GM19438 (cell line): ENCODE measurements around the gene DOP1A.

Source experiments
- ATAC-seq: cut with Tn5 transposase; IDR thresholded peaks from one replicate; pipeline ENCODE4 v1.9.1; 2021; ENCODE audit warnings: low read depth; ENCODE audit not compliant: unreplicated experiment

DOP1A gene

DNA sequence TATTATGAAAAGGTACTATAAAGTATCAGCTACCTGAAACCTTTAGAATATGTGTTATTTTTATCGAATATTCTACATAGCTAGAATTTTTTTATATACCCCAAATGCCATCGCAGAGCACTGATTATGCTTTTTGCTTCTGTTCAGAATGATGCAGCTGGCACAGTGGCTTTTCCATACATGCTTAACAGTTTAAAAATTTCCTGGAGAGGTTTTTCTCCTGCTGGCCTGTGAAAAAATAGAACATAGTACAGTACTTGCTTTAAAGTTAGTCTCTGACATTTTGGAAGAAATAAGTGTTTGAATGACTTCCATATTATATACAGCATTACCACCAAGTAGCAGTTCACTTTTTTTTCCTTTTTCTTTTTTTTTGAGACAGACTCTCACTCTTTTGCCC is 5.3 kb downstream of the DOP1A start:
- no peak for ATAC-seq

DNA sequence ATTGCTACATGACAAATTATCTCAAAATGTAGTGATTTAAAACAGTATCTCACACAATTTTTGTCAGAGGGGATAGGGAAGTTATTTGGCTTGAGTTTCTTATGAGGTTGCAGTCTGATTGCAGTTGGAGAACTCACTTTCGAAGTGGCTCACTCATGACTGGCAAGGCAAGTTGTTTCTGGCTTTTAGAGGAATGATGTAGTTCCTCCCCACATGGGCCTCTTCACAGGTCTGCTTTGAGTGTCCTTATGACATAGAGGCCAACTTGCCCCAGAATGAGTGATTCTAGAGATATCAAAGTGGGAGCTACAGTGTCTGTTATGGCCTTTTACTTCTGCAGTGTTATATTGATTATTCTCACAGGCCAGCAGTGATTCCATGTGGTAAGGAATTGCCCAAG is 6.1 kb downstream of the DOP1A start:
- no peak for ATAC-seq

DNA sequence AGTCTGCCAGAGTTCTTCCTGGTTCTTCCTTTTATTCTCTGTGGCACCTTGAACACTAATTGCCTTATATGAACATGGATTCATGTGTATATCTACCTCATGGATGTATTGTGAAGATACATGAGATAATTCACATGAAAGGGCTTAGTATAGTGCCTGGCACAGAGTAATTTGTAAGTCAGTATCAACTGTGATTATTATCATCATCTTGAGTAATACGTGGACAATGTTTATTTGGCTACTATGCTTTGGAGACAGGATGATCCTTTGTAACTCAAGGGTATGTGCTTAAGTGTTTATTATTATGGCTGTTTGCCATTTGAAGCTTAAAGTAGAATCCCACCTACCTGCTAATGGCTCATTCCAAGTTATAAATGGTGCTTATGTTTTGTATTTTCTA is 16.0 kb downstream of the DOP1A start:
- no peak for ATAC-seq

DNA sequence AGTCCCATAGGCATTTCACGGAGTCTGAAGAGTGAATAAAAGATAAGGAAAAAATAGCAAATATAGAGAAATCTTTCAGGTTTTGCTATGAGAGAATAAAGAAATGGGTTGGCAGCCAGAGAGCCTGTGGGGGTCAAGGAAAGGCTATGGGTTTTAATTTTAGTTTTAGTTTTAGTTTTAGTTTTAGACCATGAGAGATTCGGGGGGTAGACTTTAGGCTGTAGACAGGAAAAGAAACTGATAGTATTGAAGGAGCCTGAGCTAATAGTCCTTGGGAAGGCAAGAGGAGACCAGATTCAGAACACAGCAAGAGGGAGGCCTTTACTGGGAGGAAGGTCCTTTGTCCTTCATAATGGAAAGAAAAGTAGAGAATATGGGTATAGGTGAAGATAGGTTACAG is 19.3 kb downstream of the DOP1A start:
- peak; percentile 97 for ATAC-seq

DNA sequence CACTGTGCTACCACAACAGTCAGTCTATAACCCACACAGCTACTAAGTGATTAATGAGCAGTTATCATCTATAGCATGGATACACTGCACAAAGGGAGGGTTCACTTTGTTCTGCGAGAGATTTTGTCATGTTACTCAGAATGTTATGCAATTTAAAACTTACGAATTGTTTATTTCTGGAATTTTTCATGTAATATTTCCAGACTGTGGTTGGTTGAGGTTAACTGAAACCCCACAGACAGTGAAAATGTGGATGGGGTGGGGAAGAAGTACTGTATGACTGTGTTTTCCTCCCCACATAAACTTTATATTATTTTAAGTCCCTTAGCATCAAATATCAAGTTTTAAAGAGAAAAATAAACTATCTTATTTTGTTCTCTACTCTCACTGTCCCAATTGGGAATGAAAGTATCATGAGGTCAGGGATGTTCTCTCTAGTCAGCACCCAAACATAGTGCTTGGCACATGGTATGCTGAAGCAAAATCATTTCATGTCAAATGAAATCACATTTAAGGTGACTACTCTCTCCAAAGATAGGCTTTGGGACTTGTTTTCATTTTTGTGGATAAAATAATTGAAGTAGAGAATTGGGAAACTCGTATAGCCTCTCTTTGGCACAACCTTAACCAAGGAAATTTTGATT is 25.4 kb downstream of the DOP1A start:
- ATAC-seq, result no peak

DNA sequence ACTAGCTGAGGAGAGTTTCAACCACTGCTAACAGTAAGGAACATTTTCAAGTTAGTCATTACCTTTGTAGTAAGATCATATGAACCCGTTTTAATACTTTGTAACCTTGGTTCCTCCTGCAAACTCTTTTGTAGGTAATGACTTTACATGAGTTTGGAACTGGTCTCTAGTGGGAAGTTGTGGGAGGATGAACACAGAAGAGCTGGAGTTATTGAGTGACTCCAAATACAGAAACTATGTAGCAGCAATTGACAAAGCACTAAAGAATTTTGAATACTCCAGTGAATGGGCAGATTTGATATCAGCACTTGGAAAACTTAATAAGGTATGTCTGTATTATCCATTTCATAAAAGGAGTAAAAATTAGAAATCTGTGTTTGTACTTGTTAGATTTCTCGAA is 29.3 kb downstream of the DOP1A start:
- no peak for ATAC-seq

DNA sequence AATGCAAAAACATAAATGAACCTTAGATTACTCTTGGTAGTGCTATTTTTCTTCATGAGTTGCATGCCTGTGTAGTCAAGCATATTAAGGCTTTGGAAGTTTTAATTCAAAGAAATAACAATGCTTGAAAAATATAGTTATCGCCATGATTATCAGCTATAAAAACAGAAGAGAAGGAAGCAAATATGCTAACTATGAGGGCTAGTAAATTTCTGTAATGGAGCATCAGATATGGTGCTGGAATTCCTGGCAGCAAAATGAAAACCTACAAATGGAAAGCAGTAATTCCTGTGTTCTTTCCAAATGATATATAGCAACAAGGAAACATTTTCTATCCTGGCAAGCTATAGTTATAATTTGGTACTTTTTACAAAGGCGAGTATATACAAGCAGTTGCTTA is 29.7 kb downstream of the DOP1A start:
- no peak for ATAC-seq

DNA sequence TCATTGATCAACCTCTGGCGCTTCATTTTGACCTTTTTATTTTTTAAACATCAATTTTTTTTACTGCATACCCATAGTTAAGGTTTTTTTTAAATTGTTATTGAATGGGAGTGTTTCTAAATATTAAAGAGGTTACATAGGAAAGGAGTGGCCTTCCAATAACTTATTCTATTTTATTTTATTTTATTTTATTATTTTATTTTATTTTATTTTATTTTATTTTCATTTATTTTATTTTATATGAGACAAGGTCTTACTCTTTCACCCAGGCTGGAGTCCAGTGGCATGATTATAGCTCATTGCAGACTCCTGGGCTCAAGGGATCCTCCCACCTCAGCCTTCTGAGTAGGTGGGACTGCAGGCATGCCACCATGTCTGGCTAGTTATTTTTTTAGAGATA is 30.2 kb downstream of the DOP1A start:
- no peak for ATAC-seq

DNA sequence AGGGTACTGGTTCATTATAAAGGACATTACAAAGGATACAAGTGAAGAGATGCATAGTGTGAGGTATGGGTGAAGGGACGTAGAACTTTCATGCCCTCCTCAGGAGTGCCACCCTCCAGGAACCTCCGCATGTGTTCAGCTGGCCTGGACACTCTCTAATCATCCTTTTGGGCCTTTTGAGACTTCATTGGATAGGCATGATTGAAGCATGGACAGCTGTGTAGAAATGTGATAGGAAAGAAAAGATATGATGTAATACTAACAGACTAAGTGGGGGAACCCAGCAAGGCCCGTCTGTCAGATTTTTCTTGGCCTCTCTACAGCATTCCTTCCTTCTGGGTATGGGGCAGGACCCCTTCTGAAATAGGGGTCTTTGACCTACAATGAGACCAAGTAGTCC is 31.1 kb downstream of the DOP1A start:
- ATAC-seq, result no peak

DNA sequence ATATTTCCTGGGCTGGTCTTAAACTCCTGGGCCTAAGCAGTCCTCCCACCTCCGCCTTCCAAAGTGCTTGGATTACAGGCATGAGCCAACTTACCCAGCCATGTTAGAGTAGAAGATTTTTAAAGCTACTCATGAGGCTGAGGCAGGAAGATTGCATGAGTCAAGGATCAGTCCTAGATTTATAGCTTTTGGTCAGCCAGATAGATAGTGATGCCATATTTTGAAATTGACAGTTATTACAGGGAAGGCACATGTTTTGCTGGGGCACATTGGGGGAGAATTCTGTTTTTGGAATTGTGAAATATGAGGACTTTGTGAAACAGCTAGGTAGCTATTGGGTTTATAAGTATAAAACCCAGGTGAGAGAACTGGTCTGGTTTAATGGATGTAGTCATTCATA is 40.9 kb downstream of the DOP1A start:
- ATAC-seq, result no peak

DNA sequence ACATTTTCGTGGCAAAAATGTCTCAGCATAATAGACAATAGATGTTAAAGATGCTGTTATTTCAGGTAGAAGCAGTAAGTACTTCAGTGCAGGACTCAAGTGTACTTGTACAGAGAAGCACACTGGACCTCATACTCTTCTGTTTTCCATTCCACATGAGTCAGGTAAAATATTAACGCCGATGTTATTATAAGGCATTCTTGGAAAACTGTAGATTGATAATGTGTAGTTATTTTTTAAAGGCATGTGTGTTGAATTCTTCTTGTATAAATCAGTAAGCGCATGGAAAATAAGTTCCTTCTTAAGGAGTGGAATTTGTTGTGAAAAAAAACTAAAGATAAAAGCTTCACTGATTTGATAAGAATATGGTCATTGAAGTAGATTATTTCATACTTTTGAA is 45.8 kb downstream of the DOP1A start:
- ATAC-seq, result no peak

DNA sequence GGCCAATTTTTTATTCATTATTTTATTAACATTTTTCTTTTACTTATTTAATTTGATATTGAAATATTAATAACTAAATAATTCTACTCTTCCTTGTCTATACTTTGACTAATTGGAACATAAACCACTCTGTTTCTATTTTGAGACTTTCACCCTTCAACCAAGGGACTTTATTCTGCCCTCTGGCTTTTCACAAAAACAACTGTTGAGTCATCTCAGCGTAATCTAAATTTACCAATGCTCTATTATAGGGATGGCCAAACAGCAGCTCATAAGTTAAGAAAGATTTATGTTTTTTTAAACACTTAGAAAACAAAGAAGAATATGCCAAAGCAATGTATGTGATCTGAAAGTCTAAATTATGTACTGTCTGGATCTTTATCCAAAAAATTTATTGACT is 46.7 kb downstream of the DOP1A start:
- no peak for ATAC-seq

DNA sequence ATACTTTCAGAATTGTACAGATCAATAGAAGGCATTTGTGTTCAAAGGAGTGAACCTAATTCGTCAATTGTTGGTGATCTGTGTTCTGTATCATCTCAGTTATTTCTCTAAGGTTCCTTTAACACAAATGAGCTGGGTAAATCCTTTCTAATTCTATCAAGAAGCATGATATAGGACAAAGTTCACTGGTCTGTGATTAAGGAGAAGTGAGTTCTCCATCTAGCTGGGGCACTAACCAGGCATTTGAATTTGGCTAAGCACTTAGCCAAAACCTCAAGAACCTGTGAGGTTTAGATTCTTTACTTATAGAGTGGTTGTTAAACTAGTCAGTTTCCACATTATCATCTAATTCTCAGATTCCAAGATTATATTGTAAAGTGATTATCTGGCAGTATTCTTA is 50.3 kb downstream of the DOP1A start:
- ATAC-seq, result no peak

DNA sequence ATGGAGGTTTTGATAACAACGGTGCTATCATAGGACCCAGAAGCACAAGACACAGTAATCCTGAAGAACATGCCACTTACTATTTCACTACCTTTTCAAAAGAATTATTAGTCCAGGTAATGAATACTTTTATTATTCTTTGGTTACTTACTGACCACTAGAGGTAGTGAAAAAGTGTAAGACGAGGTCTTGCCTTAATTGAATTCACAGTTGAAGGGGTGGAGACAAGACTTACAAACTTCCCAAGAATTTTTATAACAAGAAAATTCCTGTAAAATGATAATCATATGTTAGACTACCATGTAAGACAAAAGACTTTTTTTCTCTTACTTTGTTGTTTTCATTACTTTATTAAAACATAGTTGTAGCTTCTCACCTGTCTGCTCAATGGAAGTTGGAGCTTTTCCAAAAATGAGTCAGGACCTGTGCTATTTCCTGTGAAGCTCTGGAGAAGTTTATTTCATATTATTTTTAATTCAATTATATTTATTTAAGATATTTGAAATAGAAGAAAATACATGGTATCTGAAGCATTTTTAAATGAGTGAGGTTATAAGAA is 52.4 kb downstream of the DOP1A start:
- no peak for ATAC-seq

DNA sequence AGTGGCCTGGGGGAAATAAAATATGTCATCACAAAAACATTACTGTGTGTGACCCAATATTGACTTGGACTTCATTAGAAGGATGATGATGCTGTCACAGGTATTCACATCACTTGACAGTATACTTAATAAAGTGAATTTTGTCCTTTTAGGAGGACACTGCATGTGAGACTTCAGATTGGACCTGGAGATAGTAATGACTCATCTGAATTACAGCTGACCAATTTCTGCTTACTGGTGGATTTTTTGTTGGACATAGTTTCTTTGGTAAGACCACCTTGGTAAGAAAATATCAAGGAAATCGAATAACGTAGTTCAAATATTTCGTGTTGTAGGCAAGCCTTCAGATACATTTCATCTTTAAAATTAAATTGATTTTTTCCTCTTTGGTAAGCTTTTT is 57.1 kb downstream of the DOP1A start:
- no peak for ATAC-seq

DNA sequence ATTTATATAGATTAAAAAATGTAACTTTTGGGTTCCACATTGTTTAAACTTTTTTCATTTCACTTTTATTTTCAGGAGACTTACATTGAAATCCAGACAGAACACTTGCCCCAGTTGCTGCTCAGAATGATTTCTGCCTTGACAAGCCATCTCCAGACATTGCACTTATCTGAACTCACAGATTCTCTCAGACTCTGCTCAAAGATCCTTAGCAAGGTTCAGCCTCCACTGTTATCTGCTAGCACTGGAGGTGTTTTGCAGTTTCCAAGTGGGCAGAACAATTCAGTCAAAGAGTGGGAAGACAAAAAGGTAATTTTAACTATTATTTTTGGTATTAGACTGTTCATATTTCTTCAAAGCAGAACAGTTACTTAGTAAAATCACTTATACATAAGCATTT is 58.0 kb downstream of the DOP1A start:
- ATAC-seq, result no peak

DNA sequence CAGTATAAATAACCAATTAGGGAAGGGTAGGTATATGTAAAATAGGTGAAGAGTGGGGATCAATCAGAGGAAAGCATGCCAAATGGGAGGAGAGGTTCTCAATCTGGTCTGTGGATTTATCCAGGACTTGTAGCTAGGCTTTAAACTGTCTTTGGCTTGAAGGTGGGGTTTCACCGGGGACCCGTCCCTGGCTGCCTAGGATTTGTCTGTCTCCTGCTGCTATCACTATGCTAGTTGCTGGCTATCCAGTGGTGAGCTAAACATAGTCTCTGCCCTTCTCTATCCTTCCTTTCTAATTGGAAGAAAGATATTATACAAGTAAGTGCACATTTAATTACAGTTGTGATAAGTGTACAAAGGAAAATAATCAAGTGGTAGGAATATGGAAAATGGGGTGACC is 58.8 kb downstream of the DOP1A start:
- no peak for ATAC-seq

DNA sequence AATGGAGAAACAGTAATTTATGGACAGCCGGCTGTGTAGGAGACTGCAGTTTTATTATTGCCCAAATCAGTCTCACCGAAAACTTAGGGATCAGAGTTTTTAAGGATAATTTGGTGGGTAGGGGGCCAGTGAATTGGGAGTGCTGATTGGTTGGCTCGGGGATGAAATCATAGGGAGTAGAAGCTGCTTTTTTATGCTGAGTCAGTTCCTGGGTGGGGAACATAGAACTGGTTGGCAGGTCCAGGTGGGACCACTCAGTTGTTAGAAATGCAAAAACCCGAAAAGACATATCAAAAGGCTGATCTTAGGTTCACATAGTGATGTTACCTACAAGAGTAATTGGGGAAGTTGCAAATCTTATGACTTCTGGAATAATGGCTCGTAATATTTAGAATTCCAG is 59.3 kb downstream of the DOP1A start:
- ATAC-seq, result no peak

DNA sequence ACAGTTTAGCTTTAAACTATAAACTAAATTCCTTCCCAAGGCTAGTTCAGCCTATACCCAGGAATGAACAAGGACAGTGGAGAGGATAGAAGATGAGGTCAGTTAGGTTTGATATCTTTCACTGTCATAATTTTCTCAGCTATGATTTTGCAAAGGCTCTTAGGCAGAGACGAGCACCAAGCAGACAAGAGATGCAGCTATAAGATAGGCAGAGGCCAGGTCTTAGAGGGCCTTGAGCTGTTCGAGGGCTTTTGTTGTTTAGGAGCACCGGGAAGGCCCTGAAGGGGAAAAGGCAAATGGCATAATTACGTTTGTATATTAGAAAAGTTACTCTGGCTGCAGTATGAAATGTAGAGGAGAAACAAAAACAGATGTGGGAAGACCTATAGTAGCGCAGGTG is 59.8 kb downstream of the DOP1A start:
- ATAC-seq, result no peak

DNA sequence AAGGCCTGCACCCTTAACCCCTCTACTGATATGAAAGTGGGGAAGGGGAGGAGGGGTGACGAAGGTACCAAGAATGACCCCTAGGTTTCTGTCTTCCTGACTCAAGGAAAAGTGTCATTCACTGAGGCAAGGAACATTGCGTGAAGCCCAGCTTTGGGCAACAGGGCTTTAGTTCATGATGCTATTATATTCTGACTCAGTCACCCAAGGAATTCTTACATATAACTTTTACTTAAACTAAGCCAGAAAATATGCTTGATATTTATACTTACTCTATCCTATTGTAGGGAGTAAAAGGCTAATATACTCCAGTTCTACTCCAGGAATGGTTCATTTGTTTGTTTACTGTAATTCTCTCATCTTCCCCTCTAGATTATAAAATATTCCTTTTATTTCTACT is 60.5 kb downstream of the DOP1A start:
- ATAC-seq, result no peak

DNA sequence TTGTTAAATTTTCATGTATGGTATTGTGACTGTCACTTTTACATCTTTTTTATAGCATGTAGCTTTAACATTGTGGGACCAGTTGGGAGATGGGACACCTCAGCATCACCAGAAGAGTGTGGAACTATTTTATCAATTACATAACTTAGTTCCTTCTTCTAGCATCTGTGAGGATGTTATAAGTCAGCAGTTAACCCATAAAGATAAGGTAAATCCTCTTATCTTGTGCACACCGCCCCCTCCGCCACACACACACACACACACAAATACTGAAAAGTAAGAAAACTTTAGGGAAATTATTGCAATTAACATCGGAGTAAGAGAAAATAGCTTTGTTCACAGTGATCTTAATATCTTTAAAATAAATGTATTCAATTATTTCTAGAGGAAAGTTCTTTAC is 64.7 kb downstream of the DOP1A start:
- no peak for ATAC-seq

DNA sequence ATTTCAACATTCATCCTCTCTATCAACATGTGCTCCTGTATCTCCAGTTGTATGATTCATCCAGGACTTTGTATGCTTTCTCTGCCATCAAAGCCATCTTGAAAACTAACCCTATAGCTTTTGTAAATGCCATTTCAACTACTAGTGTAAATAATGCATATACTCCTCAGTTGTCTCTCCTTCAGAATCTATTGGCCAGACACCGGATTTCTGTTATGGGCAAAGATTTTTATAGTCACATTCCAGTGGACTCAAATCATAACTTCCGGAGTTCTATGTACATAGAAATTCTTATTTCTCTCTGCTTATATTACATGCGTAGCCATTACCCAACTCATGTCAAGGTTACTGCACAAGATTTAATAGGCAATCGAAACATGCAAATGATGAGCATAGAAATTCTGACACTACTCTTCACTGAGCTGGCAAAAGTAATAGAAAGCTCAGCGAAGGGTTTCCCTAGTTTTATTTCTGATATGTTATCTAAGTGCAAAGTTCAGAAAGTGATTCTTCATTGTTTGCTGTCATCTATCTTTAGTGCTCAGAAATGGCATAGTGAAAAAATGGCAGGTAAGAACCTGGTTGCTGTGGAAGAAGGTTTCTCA is 70.7 kb downstream of the DOP1A start:
- no peak for ATAC-seq

DNA sequence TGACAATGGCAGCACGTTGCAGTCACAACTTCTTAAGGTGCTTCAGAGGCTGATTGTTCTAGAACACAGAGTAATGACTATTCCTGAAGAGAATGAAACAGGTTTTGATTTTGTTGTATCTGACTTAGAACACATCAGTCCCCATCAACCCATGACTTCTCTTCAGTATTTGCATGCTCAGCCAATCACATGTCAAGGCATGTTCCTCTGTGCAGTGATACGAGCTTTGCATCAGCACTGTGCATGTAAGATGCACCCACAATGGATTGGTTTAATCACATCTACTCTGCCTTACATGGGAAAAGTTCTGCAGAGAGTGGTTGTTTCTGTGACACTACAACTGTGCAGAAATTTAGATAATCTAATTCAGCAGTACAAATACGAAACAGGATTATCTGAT is 71.3 kb downstream of the DOP1A start:
- no peak for ATAC-seq
